GM18499 (cell line): Measurements from ENCODE around the gene DSCAM.

Experiments used
- ATAC-seq: cut with Tn5 transposase; IDR thresholded peaks from one replicate; pipeline ENCODE4 v1.9.1; 2021; ENCODE audit warnings: moderate number of reproducible peaks; ENCODE audit not compliant: insufficient read depth, unreplicated experiment

Gene DSCAM

GRCh38 chr21:40118527-40118926 lies 728.4 kb downstream of the DSCAM start:
- no peak for ATAC-seq

DNA sequence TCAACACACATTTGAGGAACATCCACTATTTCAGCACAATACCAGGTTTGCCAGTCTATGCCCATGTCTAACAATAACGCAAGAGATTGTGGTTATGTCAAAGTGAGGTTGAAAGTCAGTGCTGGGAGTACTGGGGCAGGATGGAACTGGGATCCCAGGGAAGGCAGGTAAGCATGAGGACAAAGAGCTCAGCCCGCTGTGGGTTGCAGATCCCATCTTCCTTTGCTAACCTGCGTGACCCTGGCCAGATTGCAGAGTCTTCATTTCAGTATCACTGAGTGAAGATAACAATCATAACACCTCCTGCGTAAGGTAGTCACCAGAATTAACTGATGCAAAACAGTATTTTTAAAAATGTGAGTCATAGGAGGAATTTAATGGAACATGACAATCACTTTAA lies 729.7 kb downstream of the DSCAM start:
- ATAC-seq, result no peak

GRCh38 chr21:40115775-40116174 lies 731.2 kb downstream of the DSCAM start:
- no peak for ATAC-seq

- no peak for ATAC-seq
Observed at GRCh38 chr21:40102682-40103081, 744.3 kb downstream of the DSCAM start.

- no peak for ATAC-seq
Observed at GRCh38 chr21:40099809-40100208, 747.1 kb downstream of the DSCAM start.

GRCh38 chr21:40095477-40095876 lies 751.5 kb downstream of the DSCAM start:
- no peak for ATAC-seq

GRCh38 chr21:40080385-40080784 lies 766.6 kb downstream of the DSCAM start:
- ATAC-seq, result no peak

GRCh38 chr21:40074710-40075109 lies 772.2 kb downstream of the DSCAM start:
- no peak for ATAC-seq

GRCh38 chr21:40074198-40074597 lies 772.8 kb downstream of the DSCAM start:
- ATAC-seq, result no peak

DNA sequence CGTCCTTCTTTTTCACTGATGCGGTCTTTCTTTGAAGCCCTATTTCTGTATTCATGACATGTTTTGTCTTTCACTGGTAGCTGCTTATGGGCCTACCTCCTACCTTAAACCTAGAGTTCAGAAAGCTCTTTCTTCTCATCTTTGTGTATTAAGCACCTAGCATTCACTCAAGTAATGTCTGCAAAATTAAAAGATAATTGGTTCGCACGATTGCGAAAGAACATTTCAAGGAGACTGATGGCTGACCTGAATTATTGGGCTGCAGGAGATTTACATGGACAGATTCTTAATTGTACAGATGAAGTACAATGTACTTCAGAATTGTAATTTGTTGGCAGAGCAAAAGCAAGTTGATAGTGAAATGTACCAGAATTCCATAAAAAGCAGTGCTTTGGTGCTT lies 773.3 kb downstream of the DSCAM start:
- no peak for ATAC-seq

DNA sequence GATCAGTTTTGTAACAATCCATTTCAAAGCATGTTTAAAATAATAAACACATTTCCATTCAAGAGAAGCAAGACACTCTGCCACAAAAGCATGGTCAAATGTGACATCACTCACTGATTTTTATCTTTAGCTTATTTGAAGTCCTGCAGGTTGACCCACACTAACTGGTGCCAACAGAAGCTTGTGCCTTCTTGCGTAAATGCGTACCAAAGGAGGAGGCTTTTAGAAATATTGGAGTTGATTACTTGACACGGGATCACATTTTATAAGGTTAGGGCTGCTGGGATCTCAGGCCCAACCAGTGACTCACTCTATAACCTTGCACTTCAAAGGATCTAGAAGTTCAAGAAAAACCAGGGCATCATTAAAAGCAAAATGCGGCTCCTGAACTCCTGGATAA lies 776.1 kb downstream of the DSCAM start:
- no peak for ATAC-seq

- ATAC-seq, result no peak
Observed at GRCh38 chr21:40067751-40068150, 779.2 kb downstream of the DSCAM start.

- no peak for ATAC-seq
Observed at GRCh38 chr21:40066221-40066620, 780.7 kb downstream of the DSCAM start.

DNA sequence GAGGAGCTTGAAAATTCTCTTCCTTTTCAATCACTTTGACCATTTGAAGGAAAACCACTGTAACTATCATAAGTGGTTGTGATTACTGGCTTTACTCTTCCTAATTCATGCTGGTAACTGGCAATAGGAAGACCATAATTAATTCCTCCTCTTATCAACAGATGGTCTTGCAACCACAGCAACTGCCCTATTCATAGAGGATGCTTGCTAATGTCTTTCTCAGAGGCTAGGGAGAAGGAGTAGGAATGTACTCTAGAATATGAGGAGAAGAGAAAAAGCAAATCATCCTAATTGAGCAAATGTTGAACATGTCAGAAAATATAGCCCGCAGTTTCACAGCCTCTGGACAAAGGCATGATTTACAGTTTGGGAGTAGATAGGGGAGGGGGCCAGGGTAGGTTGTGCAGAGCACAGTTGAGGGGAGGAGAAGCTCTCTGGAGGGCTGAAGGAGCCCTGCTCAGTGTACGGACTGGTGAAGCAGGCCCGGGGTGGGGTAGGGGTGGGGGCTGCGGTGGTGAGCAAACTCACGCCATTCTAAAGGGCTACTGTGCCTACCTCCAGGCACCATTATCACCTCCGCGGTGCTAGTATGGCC lies 786.8 kb downstream of the DSCAM start:
- ATAC-seq, result no peak

DNA sequence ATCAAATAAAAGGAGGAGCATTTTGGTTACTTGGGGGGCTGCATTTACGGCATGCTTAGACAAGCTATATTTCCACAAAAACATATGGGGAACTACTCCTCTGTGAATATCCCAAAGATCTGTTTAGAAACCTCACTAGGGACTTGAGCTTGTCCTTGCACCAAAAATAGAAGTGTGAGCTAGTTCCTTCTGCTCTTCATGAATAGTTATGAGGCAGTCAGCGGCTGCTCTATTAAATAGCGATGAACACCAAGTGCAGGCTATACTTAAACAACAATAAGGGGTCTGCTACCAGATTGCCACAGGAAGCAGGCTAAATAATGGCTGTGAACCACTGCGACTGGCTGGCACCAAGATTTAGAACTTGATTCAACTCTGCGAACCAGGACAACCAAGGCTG lies 789.6 kb downstream of the DSCAM start:
- no peak for ATAC-seq

- no peak for ATAC-seq
Observed at GRCh38 chr21:40056031-40056430, 790.9 kb downstream of the DSCAM start.

DNA sequence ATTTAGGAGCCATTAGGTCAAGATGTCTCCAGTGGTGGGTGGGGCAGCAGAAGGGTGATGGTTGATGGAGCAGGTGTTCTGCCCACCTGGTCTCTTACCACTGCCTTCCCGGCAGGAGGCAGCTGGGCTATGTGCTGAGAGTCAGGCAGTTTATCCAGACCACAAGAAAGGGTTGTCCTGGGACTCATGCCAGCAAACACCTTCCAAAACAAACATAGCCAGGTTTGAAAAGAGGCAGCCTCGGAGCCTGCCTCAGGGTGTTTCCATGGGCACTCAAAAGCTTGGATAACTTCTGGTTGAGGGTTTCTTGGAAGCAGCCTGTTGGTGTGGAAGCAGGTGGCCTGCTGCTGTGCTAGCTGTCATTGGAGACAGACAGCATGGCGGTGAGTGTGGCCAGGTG lies 792.6 kb downstream of the DSCAM start:
- ATAC-seq, result no peak

GRCh38 chr21:40053007-40053406 lies 794.0 kb downstream of the DSCAM start:
- ATAC-seq, result no peak

- ATAC-seq, result no peak
Observed at GRCh38 chr21:40052276-40052675, 794.7 kb downstream of the DSCAM start.

- no peak for ATAC-seq
Observed at GRCh38 chr21:40051801-40052200, 795.2 kb downstream of the DSCAM start.

DNA sequence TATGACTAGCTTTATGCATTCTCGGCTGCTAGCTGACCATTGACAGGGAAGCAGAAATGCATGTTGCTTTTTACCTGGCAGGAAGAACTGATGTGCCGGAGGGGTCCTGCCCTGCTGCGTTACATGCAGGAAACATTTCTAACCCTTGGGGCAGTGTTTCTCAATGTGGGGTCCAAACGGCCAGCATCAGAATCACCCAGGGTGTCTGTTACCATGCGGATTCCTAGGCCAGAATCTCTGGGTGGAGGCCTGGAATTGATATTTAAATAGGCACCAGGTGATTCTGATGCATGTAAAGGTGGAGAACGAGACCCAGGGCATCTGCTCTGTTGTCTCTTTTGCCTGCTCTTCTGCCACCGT lies 797.0 kb downstream of the DSCAM start:
- no peak for ATAC-seq

DNA sequence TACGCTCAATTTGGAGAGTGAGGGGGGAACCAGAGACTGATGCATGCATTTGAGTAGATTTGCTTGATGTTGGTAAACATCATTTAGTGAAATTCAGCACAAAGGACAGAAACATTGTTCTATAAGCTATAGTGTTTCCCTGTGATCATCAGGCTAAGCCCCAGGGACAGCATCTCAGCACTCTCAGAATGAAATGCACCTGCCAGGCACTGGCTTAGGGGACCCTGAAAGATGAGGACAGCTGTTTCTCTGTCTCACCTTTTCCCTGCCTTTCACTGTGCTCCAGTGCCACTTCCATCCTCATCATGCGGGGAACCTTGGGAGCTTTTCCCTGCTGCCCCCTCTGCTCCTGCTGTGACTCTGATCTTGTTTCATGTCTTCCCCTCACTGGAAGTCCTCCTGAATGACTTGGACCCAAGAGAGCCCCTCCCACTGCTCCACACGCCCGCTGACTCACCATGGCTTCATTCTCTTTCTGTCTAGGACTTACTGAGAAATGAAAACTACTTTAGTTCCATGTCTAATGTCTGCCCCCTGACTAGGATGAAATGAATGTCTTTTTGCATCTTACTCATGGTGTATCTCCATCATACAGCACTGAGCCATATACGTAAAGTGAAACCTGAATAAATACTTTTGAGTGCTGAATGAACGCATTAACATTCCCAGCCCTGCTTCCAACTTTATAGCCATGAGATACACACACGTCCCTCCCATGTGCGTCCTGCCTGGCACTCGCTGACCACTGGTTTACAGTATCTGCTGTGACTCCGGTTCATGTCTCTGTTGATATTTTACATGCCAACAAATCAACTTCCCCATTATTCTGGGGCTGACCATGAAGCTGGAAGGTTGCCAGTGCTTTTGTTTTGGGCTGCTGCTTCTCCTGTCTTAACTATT lies 797.7 kb downstream of the DSCAM start:
- ATAC-seq, result no peak
